HUES64 (cell line): Measurements from ENCODE around the gene JAKMIP3.

Experiments
- H3K27ac ChIP-seq: 2 replicates; pipeline ENCODE4 v1.7.0; 2013; ENCODE audit warnings: low read depth, low read length, inconsistent platforms
- H3K27me3 ChIP-seq: 2 replicates; pipeline ENCODE4 v1.6.1; 2013; ENCODE audit warnings: mild to moderate bottlenecking, low read length; ENCODE audit not compliant: insufficient read depth
- H3K36me3 ChIP-seq: 2 replicates; pipeline ENCODE4 v1.6.1; 2013; ENCODE audit warnings: mild to moderate bottlenecking, low read length; ENCODE audit not compliant: insufficient read depth
- H3K4me1 ChIP-seq: 2 replicates; pipeline ENCODE4 v1.6.1; 2013; ENCODE audit warnings: mild to moderate bottlenecking, low read length, moderate library complexity; ENCODE audit not compliant: insufficient read depth
- H3K4me3 ChIP-seq: 2 replicates; pipeline ENCODE4 v1.5.1; 2013; ENCODE audit warnings: mild to moderate bottlenecking, low read length, moderate library complexity
- H3K9ac ChIP-seq: 2 replicates; pipeline ENCODE4 v1.6.1; 2013; ENCODE audit warnings: mild to moderate bottlenecking, low read depth, low read length
- H3K9me3 ChIP-seq: 2 replicates; pipeline ENCODE4 v1.6.1; 2013; ENCODE audit warnings: low read depth, low read length; ENCODE audit not compliant: insufficient read depth
- WGBS: fragments of 150-250, 120-280 bp; methylation state at CpG from one replicate; pipeline ENCODE4 v1.1.7; 2013; ENCODE audit warnings: missing lambda C conversion rate; 5-methylcytosine and 5-hydroxymethylcytosine counted together

JAKMIP3 gene

DNA sequence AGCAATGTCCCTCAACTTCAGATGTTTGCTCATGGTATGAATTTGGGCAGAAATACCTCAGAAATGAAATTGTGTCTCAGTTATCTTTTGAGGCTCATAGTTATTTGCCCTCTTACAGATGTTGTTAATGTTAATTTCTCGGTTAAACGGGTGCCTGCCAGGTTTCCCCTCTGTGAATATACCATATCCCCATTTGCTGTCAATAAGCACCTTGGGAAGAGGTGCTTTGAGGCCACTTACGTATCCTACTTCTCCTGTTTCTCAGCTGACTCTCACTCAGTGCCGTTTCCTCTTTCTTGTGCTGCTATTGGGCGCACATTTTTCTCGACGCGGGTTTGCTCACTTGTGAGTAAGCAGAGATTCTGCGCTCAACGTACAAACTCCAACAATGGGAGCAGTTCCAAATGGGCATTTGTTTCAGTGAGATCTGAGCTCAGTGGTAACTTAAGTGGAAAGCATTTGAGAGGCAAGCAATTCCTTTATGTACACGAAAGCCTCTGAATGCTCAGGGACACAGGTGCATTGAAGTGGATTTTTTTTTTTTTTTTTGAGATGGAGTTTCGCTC, 34.8 kb upstream of the JAKMIP3 start:
- H3K4me1 ChIP-seq = no peaks in the 10 kb centered on the region
- 88% methylated on average over 12 of the region's 12 CpGs for WGBS

DNA sequence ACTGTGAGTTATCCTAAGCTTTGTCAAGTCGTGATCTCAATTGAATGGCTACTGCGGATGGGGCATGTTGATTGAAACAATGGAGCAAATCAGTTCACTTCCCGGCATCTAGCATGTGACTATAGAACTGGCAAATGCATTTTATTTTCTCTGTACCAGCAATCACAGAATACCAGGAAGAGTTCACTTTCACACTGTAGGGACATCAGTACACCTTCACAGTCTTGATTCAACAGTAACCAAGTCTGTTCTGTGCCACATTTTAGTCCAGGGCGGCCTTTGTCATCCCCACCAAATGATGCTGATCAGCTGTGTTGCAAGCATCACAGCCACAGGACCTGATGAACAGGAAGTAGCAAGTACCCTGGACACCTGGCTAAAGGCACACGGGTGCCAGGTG, 32.1 kb upstream of the JAKMIP3 start:
- WGBS = 92% methylated on average over 5 of the region's 5 CpGs
- peaks cover 56% of the 10 kb centered on the region for H3K27me3 ChIP-seq
- H3K9me3 ChIP-seq = no peaks in the 10 kb centered on the region
- no peak overlapping the region for H3K4me3 ChIP-seq
- H3K9ac ChIP-seq = no peak overlapping the region
- no peaks in the 10 kb centered on the region for H3K36me3 ChIP-seq
- no peak overlapping the region for H3K27ac ChIP-seq
- H3K4me1 ChIP-seq = peaks cover 8% of the 10 kb centered on the region

More for the DNA sequence above, 34.8 kb upstream of the JAKMIP3 start:
- no peak overlapping the region for H3K4me3 ChIP-seq
- H3K9me3 ChIP-seq = no peaks in the 10 kb centered on the region
- no peak overlapping the region for H3K9ac ChIP-seq
- peaks cover 29% of the 10 kb centered on the region for H3K27me3 ChIP-seq
- H3K27ac ChIP-seq = no peak overlapping the region
- no peaks in the 10 kb centered on the region for H3K36me3 ChIP-seq

DNA sequence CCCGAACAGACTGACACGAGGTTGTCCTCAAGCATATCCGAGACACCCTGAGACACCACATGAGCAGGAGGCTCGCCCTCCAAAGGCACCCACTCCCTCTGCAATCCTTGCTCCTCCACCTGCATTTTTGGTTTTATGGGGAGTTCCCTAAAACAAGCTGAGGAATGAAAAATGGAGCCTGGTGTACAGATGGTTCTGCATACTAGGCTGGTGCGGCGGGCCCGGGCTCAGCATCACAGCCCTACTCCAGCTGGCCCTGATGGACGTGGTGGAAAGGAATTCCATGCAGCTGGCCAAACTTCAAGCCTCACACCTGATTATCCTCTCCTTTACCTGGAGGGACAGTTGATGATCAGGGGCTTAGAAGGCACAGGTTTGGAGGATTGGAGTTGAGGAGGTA, 30.3 kb upstream of the JAKMIP3 start:
- Histone ChIP-seq H3K9ac (no peak overlapping the region), H3K27me3 (peaks cover 57% of the 10 kb centered on the region), H3K36me3 (no peaks in the 10 kb centered on the region), H3K9me3 (no peaks in the 10 kb centered on the region), H3K27ac (no peak overlapping the region), H3K4me3 (no peak overlapping the region), H3K4me1 (peaks cover 8% of the 10 kb centered on the region)
- WGBS = 80% methylated on average over 7 of the region's 8 CpGs

DNA sequence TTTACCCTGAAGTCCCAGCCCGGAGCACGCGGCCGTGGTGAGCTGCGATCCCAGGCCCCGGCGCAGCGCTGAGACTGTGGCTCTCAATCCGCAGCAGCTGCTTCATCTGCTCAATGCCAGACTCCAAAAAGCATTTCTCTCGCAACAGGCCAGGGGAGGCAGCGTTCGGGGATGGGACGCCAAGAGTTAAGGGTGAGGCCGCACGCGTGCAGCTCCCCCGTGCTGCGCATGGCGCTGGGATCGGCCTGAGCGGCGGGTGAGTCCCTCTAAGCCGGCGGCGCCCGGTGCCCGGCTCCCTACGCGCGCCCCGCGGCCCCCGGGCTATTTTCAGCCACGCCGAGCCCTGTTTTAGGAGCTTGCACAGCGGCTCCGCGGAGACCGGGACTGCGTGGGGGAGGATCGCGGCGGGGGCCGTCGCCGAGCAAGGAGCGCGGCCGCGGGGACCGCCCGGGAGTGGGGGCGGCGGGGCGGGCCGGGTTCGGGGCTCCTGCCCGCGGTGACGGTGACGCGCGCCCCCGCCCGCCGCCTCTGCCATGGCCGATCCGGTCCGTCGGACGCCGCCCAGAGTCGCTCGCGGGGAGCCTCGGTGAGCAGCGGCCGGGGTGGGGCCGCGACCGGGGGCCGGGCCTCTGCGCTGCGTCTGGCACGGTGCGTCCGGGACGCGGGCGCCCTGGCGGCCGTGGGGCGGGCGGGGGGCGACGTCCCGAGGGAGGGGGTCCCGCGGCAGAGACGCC, 29.4 kb upstream of the JAKMIP3 start:
- no peak overlapping the region for H3K27ac ChIP-seq

DNA sequence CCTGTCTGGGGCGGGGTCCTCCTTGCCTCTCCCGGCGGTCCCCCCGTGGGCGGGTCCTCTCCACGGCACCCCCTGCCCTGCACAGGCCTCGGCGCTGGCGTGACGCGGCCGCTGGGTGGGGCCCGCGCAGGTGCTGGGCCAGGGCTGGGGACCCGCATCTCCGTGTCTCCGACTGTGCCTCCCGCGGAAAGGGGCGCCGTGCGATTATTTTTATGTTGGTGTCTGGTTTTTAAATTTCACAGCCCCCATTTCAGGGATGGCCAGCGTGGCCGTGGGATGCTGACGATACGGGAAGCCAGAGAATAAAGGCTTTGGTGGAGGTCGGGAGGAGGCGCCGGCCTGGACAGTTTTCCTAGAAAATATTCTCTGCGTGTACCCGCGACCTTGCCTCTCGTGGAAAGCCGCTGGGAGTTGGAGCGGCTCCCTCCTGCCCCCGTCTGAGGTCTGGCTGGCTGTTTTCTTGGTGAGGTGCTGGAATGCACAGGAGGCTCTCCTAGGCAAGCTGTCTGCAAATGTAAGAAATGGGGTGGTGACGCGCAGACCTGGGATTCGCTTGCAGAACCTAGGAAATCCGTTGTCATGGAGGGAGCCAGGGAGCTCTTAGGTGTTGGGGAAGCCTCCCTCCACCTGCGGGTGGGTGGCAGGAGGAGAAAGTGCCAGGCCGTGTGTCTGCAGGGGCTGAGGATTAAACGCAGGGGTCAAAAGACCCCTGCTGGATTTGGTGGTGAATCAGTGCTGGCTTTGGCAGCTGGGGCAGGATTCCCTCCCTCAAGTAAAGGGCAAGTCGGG, 28.7 kb upstream of the JAKMIP3 start:
- no peaks in the 10 kb centered on the region for H3K36me3 ChIP-seq
- peaks cover 57% of the 10 kb centered on the region for H3K27me3 ChIP-seq
- no peak overlapping the region for H3K27ac ChIP-seq
- H3K9ac ChIP-seq = no peak overlapping the region
- 2% methylated on average over 44 of the region's 44 CpGs for WGBS
- no peaks in the 10 kb centered on the region for H3K9me3 ChIP-seq
- H3K4me1 ChIP-seq = peaks cover 8% of the 10 kb centered on the region
- peak overlapping the region; percentile 45 for H3K4me3 ChIP-seq

More for the DNA sequence above, 29.4 kb upstream of the JAKMIP3 start:
- 1% methylated on average over 100 of the region's 100 CpGs for WGBS
- H3K9ac ChIP-seq = peak overlapping the region; percentile 2; the same call in 1 of the 2 replicates
- H3K27me3 ChIP-seq = peaks cover 57% of the 10 kb centered on the region
- peaks cover 8% of the 10 kb centered on the region for H3K4me1 ChIP-seq
- no peaks in the 10 kb centered on the region for H3K36me3 ChIP-seq
- peak overlapping the region; percentile 45 for H3K4me3 ChIP-seq
- H3K9me3 ChIP-seq = no peaks in the 10 kb centered on the region

DNA sequence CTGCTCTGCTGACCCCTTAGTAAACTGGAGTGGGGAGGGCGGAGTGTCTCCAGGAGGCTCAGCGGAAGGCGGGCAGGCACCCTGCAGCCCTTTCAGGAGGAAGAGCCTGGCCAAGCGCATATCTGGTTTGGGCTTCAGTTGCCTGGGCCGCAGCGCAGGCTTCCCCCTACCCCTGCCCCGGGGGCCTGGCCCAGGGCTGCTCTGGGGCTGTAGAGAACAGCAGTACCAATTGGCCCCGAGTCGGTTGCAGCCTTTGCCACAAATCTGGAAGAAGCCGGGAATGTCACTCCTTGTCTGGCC, 28.1 kb upstream of the JAKMIP3 start:
- peaks cover 8% of the 10 kb centered on the region for H3K4me1 ChIP-seq
- no peaks in the 10 kb centered on the region for H3K9me3 ChIP-seq
- H3K9ac ChIP-seq = no peak overlapping the region
- no peaks in the 10 kb centered on the region for H3K36me3 ChIP-seq
- 12% methylated on average over 10 of the region's 10 CpGs for WGBS
- no peak overlapping the region for H3K27ac ChIP-seq
- peaks cover 57% of the 10 kb centered on the region for H3K27me3 ChIP-seq
- H3K4me3 ChIP-seq = peak overlapping the region; percentile 45

DNA sequence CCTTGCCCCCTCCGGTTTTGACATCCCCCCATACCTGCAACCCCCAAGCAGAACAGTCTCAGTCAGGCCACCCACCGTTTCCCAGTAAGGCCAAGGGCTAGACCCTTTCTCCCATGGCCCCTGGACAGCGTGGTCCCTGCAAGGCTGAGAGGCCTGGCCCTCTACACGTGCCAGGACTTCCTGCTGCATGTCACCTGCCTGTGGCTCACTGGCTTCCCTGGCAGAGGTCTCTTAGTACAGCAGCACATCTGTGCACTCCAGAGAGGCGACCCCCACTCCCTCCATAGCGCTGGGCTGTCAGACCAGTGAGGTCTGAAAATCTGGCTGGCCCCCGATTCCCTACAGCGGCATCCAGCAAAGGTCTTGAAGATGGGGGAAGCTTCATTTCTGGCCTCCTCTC, 26.4 kb upstream of the JAKMIP3 start:
- H3K27ac ChIP-seq = no peak overlapping the region
- H3K36me3 ChIP-seq = no peaks in the 10 kb centered on the region
- WGBS = 91% methylated on average over 8 of the region's 8 CpGs
- peaks cover 44% of the 10 kb centered on the region for H3K27me3 ChIP-seq
- H3K9me3 ChIP-seq = no peaks in the 10 kb centered on the region
- H3K4me3 ChIP-seq = no peak overlapping the region
- peaks cover 16% of the 10 kb centered on the region for H3K4me1 ChIP-seq
- no peak overlapping the region for H3K9ac ChIP-seq

DNA sequence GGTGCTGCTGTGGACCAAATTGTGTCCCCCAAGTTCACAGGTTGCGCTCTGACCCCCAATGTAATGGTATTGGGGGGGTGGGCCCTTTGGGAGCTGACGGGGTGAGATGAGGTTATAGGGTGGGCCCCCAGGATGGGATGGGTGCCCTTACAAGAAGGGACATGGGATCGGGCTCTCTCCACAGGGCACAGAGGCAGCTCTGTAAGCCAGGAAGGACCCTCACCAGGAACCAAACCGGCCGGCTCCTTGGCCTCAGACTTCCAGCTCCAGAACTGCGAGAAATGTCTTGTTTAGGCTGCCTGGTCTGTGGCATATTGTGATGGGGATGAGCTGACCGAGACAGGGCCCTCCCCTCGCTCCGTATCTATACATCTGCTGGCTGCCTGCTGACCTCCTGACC, 25.7 kb upstream of the JAKMIP3 start:
- Histone ChIP-seq H3K4me1 (peaks cover 17% of the 10 kb centered on the region), H3K9me3 (no peaks in the 10 kb centered on the region), H3K27me3 (peaks cover 37% of the 10 kb centered on the region), H3K4me3 (no peak overlapping the region), H3K27ac (no peak overlapping the region), H3K36me3 (no peaks in the 10 kb centered on the region), H3K9ac (no peak overlapping the region)
- WGBS = 68% methylated on average over 9 of the region's 9 CpGs

DNA sequence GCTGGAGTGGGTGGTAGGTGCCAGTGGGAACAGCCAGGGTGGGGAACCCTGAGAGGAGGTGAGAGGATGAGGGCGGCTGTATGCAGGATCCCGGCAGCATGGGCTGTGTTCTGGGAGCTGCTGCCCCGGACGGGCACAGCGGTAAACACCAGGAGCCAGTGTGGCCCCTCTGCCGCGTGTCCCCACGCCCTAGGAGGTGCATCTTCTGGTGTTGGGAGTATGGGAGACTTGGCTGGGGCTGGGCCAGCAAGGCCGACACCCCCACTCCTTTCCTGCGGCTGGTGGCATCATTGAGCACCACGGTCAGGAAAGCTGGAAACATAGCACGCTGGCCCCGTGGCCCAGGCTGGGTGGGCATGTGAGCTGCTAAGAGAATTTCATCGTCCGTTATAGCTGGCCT, 24.4 kb upstream of the JAKMIP3 start:
- 91% methylated on average over 15 of the region's 15 CpGs for WGBS
- no peaks in the 10 kb centered on the region for H3K9me3 ChIP-seq
- no peak overlapping the region for H3K9ac ChIP-seq
- no peaks in the 10 kb centered on the region for H3K36me3 ChIP-seq
- no peak overlapping the region for H3K4me3 ChIP-seq
- H3K27me3 ChIP-seq = peaks cover 24% of the 10 kb centered on the region
- H3K27ac ChIP-seq = no peak overlapping the region
- peaks cover 17% of the 10 kb centered on the region for H3K4me1 ChIP-seq

DNA sequence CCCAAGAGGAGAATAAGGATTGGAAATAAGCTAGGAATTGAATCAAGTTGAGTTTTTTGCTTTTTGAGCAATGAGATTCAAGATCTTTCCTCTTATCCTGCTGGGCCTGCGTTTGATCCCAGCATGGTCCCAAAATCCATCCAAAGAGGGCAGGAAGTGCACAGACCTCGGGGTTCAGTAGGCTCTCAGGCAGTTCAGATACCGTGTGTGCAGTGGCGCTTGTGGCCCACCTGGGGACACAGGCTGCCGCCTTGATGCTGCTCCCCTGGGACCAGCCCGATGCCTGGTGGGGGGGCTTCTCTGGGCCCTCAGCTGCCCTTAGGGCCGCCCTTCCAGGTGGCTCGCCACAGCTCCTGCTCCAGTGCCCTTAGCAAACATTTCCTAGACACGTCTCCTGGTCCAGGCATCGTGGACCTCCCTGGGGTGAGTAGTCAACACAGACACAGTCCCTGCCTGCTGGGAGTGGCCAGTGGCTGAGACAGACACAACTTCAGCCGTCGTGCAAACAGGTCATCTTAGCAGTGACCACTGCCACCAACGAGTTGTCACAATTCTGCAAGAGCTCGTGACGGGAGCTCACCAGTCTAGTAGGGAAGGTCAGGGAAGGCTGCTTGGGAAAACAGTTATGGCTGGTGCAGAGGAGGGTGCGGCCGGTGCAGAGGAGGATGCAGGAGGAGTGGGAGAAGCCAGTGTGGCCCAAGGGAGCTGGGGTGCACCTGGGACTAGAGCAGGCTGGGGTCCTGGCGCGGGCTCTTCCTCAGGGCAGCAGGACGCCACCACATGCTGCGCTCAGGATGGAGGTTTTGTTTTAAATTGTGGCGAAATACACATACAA, 21.7 kb upstream of the JAKMIP3 start:
- Histone ChIP-seq H3K36me3 (no peaks in the 10 kb centered on the region), H3K27me3 (no peaks in the 10 kb centered on the region), H3K4me3 (no peak overlapping the region), H3K4me1 (peaks cover 8% of the 10 kb centered on the region), H3K9me3 (no peaks in the 10 kb centered on the region), H3K27ac (peak overlapping the region; percentile 35; the same call in 1 of the 2 replicates), H3K9ac (no peak overlapping the region)
- WGBS = 63% methylated on average over 22 of the region's 22 CpGs

DNA sequence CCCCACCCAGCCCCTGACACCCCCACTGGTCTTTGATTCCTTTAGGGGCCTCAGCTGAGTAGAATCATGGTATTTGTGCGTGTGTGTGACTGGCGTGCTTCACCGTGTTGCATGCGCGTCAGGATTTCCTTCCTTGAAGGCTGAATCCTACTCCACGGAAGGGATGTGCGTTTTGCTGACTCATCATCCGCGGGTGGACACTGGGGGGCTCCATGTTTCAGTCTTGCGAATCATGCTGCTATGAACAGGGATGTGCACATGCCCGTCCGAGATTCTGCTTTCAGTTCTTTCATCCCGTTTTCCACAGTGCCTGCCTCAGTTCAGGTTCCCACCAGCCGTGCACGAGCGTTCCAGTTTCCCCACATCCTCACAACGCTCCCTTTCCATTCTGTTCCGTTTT, 20.9 kb upstream of the JAKMIP3 start:
- H3K27ac ChIP-seq = no peak overlapping the region
- no peaks in the 10 kb centered on the region for H3K9me3 ChIP-seq
- H3K27me3 ChIP-seq = no peaks in the 10 kb centered on the region
- H3K36me3 ChIP-seq = no peaks in the 10 kb centered on the region
- H3K4me3 ChIP-seq = no peak overlapping the region
- H3K4me1 ChIP-seq = peaks cover 8% of the 10 kb centered on the region
- no peak overlapping the region for H3K9ac ChIP-seq
- 94% methylated on average over 18 of the region's 18 CpGs for WGBS
